GM13976 (cell line): ENCODE results near the gene LAMC2.
A peak's percentile ranks its signal among the peaks of the same experiment; 100 is the strongest.

Experiments
- DNase-seq: peaks from one replicate; pipeline ENCODE4 v3.0.0; 2012; ENCODE audit warnings: low spot score
- in situ Hi-C: fragments of 300-500 bp; cut with MboI; formaldehyde crosslinking; loops from one replicate; pipeline ENCODE4 v1.12.0; 2022; ENCODE audit warnings: low sequenced_read_pairs, mixed read lengths, inconsistent platforms; ENCODE audit not compliant: unreplicated experiment
- TF ChIP-seq, protein P1 (sequence below): IDR thresholded peaks from 2 replicates; pipeline ENCODE4 v1.5.1; 2012; ENCODE audit warnings: borderline replicate concordance, mild to moderate bottlenecking; ENCODE audit not compliant: insufficient read depth; ENCODE audit errors: extremely low read depth, missing control alignments, control extremely low read depth

LAMC2 gene

DNA sequence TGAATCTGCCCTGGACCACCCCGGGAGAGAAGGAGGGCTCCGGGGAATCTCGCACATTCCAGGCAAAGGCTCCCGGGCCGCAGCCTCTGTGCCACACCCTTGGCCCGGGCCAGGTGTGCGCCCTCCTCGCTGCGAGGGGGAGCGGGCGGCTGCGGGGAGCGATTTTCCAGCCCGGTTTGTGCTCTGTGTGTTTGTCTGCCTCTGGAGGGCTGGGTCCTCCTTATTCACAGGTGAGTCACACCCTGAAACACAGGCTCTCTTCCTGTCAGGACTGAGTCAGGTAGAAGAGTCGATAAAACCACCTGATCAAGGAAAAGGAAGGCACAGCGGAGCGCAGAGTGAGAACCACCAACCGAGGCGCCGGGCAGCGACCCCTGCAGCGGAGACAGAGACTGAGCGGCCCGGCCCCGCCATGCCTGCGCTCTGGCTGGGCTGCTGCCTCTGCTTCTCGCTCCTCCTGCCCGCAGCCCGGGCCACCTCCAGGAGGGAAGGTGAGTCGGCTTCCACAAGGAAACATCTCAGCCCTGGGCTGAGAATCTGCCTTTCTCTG is at the start of gene LAMC2:
Gene LAMC2 (plus strand): TSS at position 324 of the 550 bp plus-strand sequence. CDS start 89 bp downstream, at position 413.
- in situ Hi-C loops: no loop called here
- TF ChIP-seq, protein P1, sequence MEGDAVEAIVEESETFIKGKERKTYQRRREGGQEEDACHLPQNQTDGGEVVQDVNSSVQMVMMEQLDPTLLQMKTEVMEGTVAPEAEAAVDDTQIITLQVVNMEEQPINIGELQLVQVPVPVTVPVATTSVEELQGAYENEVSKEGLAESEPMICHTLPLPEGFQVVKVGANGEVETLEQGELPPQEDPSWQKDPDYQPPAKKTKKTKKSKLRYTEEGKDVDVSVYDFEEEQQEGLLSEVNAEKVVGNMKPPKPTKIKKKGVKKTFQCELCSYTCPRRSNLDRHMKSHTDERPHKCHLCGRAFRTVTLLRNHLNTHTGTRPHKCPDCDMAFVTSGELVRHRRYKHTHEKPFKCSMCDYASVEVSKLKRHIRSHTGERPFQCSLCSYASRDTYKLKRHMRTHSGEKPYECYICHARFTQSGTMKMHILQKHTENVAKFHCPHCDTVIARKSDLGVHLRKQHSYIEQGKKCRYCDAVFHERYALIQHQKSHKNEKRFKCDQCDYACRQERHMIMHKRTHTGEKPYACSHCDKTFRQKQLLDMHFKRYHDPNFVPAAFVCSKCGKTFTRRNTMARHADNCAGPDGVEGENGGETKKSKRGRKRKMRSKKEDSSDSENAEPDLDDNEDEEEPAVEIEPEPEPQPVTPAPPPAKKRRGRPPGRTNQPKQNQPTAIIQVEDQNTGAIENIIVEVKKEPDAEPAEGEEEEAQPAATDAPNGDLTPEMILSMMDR: no peak
- peak; percentile 40 for DNase-seq

DNA sequence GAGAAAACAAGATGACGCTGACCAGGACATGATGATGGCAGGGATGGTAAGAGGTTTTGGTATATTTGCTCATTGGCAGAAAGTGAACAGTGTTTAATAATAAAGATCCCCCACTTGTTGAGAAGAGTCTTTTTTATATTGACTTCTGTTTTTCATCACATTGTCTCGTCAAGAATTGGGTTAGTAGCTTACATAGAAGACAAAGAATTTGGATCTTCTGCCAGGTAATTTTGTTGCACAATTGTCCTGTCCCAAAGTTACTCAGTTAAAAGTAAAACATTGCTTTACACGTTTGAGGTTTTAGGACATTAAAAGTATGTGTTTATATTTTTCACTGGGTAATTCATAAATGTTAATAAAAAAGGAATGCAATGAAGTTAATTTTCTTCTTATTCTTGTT is 48.3 kb upstream of the LAMC2 start:
- TF ChIP-seq, protein P1: no peak
- no peak for DNase-seq
- in situ Hi-C loops: no loop called here

DNA sequence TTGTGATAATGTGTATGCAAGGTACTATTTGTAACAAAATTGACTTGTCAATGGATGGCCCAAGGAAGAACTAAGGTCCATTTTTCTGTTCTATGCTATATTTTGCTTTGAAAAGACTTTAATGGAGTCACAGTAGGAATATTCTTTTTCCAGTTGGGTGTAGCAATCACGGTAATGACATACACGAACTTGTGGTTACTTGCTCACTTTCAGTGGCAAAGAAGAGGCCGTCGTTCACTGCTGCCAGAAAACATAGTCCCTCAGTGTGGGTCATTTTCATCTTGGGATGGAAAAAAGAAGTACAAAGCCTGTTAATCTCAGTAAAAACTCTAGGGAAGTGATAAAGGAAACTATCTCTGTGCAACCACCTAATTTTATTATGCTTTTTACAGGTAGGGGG is 47.8 kb upstream of the LAMC2 start:
- TF ChIP-seq, protein P1: no peak
- in situ Hi-C loops: no loop called here
- DNase-seq: no peak

DNA sequence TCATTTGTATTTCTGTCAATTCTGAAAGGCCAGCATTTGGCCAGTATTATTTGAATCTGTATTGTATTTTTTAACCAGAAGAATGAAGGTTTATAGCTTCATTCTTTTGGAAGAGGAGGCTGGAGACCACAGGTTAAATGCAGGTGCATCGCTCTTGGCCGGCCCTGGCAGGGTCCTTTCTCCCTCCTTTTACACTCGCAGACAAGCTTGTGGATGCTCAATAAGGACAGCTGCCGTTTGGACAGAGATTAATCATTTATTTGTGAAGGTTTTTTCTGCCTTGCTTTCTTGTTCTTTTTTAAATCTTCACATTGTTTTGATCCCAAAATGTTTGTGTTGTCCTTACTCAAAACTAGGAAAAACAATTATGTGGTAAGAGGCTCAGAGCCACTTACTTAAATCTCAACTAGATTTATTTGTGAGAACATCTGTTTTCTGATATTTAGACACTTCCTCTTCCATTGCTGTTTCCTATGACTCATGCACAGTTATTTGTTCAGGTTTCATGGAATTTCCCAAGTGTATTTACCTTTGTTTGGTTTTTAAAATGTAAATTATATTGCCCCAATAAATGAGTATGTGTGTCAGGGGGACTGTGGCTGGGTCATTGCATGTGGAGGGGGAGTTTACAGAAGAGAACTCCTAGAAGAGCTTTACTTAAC is 46.7 kb upstream of the LAMC2 start:
- no peak for DNase-seq
- in situ Hi-C loops: no loop called here
- TF ChIP-seq, protein P1: no peak

DNA sequence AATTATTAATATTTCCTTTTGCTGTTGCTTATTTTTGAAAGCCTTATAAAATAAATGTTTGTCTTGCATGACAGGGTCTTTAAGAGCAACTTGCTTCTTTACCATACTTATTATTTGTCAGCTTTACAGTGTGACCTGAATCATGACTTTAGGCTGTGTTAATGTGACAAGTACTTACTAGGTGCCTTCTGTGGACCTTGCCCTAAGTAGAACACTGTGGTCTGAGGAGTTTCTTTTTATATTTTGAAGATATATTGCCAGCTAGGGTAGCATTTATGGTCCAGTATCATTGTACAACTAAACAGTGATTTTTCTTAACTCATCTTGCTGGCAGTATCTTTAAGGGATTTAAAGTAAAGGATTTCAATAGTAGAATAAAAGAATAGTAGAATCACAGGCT is 45.4 kb upstream of the LAMC2 start:
- TF ChIP-seq, protein P1: no peak
- in situ Hi-C loops: no loop called here

DNA sequence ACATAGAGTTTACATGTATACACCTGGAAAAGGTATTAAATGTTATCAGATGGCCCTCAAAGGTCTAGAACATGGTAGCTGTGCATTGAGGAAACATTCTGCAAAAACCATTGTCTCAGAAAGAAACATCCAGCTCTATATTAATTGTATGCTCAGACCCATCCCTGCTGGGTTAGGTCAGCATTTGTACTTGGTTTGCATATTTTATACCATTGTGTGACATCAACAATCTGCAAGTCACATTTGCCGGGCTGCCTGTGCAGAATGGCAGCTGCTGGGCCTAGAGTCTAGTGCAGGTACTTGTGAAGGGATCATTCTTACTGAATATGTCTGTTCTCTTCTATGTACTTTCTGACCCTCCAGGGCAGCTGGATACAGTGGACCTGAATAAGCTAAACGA is 43.9 kb upstream of the LAMC2 start:
- in situ Hi-C loops: no loop called here
- TF ChIP-seq, protein P1: no peak
- no peak for DNase-seq

More for the DNA sequence above, 45.4 kb upstream of the LAMC2 start:
- no peak for DNase-seq
